Activated CD4-positive, alpha-beta T cell treated with anti-CD3 and anti-CD28 coated beads for 4 hours (primary cell): ENCODE measurements around the gene CCDC71.

Experiments used
- DNase-seq, 2 donors: peaks; one replicate each; pipeline ENCODE4 v3.0.0-alpha.2; 2020

CCDC71 gene

DNA sequence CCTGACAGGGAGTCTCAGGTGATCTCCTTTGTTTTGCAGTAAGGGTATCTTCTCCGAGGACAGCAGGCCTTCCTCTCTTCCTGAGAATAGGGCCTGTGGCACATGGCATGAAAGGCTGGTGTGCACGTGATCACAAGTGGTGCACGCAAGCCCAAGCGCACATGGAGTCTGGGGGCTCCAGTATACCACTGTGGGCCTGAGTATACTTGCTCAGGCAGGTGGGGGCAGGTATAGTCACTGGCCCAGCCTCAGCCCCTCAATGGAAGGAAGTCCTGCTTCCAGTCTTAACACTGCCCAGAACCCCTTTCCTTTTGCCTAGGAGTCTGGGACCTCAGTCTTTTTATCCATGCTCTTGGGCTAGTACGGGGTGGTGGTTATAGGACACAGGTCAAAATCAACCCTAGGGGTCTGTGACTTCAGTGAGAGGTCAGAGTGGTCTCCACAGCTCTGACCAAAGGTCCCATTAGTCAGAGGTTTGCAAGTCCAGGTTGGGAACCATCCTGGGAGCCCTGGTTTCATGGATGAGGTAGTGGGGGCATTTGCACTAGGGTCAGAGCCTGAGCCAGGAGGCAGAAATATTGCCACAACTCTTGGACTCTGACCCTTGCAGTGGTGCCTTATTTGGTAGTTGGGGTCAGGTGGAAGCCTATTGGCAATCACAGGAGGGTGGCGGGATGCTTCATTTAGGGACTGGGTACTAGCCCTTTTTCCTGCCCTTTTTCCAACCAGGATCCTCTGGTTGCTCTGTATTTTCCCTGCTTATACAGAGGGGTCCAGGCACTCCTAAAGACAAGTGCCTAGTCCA lies 823 bp upstream of the CCDC71 start:
- no peak for DNase-seq

DNA sequence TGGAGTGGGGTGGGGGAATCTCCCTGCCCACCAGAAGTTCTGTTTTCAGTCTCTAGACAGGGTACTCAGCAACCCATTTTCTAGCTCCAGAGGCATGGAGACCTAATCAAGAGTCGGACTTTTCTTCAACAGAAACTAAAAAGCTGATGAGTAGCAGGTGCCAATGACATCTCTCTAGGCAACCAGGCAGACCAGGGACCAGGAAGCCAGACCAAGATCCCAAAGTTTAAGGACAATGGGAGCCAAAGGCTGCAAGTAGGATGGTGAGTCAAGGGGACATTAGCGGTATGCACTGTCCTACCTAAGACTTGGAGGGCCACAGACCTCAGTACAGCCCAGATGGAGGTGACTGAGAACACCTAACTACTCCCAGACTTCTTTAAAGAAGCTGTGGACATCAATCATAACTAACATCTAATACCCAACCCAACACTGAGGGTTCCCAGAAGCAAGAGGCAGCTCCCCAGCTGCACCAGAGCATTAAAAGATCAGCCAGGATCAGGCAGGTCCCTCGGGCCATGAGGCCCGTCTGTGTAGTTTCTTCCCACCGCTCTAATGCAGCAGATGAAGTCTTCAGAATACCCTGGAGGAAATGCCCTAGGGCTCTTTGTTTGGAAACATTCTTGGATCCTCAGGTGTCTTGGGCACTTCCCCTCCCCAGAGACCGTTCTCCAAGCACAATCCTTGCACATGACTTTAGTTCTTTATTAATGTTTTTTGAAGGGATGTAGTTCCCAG lies 979 bp downstream of the CCDC71 start:
- DNase-seq, result no peak

DNA sequence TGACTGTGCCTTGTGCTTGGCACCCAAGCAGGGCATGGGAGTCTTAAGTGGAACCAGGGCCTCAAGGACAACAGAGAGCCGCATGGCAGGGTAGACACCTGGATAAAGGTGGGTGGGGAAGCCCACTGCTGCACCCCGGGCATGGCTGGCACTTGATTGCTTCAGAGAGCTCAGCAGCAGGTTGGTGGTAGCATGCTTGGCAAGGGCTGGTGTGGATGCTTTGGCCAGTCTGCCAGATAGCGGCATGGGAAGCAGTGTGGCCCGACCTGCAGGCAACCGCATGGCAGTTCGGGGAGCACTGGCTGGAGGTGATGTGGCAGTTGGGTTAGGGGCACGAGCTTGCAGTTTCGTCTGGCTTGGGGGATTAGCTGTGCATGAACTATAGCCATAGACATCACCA lies 2.5 kb downstream of the CCDC71 start:
- no peak for DNase-seq

DNA sequence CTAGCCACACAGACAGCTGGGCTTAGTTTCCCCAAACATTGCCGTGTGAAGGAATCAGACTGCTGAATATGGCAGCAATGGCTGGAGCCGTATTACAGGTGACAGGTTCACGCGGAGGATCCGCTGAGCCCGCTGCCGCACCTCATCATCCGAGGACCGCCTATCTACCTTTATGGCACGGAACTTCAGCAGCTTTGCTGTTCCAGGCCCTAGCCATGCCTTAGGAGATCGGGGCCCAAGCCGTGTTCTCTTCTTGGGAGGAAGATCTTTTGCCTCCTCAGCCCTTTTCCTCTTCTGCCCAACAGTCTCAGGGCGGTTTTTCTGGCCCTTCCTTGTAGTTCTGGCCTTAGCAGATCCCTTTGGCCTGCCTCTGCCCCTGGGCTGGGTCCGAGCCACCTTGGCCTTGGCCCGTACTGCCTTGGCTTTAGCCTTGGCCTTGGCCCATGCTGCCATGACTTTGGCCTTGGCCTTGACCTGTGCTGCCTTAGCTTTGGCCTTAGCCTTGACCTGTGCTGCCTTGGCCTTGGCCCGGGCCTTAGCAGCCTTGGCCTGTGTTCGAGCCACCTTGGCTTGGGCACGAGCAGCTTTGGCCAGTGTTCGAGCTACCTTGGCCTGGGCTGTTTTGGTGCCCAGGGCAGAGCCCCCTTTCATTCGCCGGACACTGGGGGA lies 3.2 kb downstream of the CCDC71 start:
- DNase-seq, result no peak

DNA sequence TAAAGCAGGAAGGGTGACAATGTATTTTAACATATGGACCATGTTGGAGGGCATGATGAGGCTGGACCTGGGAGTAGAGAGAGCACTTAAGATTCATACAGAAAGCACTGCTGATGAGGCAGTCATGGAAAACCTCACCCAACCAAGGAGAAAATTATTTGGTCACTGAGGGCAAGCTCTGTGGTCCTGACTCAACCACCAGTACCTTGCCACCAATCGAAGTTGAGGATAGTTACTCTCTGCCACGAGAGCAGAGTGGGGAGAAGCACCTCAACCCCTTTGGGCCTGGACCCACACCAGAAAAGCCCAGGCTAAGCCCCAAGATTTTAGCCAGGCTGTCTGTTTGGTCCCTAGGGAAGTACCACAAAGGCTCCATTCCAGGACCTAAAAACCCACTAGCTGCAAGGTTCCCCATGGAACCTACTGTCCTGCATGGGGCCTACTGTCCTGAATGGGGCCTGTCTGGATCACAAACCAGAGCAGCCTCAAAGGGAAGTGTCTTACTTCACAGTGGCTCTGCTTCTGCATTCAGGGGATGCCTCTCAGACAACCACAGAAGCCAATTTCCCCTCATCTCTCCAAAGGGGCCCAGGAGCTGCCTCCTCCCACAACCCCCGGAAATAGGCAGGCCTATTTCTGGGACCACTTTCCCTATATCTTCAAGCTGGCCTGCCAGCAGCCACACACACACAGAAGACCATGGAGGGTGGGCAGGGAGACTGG lies 4.2 kb downstream of the CCDC71 start:
- no peak for DNase-seq

DNA sequence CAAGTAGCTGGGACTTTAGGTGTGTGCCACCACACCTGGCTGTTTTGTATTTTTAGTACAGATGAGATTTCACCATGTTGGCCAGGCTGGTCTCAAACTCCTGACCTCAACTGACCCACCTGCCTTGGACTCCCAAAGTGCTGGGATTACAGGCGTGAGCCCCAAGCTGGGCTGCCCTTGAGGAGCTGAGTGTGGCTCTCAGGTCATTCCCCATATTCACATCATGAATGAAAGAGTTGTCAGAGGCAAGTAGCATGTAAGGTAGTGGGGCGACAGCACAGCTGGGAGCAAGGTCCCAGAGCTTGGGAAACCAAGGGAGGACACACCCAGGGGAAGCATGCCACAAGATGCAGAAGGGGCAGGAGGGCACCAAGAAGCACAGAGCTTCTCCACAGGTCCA lies 4.9 kb downstream of the CCDC71 start:
- no peak for DNase-seq

DNA sequence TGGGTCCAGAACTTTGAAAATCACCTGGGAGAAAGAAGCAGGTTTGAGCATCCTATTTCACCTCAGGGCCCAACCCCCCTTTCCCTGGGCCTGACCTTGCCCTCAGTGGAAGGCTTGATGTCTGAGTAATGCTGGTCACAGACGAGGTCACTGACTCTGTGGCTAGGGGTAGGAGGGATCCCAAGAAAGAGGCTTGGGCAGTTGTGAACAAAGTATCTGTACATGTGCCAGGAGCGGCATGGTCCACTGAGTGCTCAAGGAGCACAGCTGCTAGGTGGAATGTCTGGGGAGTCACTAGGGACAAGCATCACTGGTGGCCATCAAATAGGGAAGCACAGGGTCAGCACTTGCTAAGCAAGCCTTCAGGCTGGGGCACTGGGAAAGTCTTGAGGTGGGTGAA lies 7.3 kb downstream of the CCDC71 start:
- DNase-seq, result no peak

DNA sequence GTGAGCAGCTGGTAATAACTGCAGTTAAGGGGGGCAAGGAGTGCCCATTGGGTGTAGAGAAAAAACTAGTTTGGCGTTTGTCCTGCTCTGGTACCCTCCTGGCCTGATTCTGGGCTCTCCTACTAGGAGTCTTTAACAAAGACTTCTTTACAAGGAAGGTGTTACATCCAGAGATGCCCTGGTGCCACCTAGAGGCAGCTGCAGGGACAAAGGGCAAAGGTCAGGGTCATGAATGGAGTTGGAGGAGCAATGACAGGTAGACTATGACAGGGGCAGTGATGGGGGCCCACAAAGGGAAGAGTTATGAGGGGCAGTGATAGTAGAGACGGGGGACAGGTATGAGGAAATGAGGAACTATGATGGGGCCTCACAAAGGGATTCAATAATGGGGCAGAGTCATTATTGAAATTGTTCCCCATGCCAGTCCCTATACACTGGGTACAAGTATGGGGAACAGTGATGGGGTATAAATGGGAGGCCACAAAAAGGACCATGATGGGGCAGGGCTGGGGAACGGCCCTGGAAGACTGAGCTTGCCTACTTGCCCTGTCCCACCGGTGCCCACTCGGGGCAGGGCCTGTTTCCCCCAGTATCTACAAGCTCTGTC lies 7.9 kb downstream of the CCDC71 start:
- peak; percentile 51 to 66 for DNase-seq

DNA sequence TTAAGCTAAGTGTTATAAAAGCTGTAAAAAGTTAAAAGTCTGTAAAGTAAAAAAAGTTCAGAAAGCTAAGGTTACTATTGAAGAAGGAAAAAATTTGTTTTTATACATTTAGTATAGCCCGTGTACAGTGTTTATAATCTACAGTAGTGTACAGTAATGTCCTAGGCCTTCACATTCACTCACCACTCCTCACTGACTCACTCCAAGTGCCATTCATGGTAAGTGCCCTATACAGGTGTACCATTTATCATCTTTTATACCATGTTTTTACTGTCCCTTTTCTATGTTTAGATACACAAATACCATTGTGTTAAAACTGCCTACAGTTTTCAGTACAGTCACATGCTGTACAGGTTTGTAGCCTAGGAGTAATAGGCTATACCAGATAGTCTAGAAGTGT lies 8.8 kb downstream of the CCDC71 start:
- DNase-seq, result no peak

DNA sequence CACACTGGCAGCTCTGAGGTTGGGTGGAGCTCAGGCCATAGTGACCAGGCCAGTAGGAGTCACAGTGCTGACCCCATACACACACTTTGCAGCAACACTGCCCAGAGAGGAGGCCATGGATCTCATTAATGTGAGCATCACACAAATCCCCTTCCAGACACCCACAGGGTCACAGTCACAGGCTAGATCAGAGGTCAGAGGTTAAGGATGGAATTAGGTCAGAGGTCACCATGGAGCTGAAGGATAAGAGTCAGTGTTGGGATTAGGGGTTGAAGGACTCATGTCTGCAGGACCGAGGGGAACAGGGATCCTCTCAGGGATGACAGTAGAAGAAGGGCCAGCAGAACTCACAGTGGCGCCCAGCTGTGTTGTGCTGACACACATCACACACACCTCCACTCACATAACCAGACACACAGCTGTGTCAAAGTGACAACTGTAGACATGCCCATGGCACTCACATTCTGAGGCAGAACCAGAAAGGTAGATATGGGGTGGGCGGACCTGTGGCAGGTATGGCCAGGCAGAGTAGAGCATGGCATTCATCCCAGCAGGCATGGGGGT lies 12.7 kb downstream of the CCDC71 start:
- DNase-seq, result no peak

DNA sequence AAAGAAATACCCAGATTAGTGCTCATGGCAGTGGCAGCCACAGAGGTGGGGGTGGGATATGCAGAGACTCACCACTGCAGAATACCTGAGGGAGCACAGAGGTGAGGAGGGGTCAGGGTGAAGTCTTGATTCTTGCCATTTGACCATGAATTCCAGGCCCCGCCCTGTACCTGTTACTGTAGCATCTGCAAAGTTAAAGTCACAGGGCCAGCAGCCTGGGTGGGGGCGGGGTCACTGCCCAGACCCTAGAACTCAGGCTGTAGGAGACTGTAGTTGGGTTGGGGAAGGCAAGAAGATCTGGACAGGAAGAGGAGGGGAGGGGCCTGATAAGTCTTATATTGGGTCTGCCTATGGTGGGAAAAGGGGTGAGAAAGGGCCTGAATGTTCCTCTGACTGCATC lies 14.5 kb downstream of the CCDC71 start:
- DNase-seq, result no peak

DNA sequence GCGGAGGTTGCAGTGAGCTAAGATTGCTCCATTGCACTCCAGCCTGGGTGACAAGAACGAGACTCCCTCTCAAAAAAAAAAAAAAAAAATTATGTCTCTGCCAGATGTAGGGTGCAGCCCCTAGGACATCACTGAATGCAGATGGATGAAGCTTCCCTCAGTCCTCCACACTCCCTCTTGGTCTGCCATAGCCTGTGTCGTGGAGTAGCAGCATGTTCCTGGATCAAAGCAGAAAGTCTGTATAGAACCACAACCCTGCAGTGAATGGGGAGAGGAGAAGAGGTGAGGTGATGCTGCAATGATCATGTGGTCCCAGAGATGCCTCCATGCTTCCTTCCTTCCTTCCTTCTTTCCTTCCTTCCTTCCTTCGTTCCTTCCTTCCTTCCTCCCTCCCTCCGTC lies 18.0 kb downstream of the CCDC71 start:
- DNase-seq, result no peak

DNA sequence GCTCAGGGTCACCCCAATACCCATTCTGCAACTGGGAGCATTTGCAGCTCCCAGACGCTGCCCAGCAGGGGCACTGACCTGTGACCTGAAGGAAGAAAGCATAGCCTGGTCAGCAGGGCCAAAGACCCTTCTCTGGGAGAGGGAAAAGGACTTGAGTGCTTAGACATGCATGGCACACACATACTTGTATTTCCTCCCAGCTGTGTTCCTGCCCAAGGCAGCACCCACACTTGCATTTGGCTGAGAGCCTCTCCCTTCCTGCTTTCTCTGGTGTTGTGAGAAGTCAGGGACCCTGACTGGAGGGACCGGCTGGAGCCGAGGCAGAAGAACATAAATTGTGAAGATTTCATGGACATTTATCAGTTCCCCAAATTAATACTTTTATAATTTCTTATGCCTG lies 26.1 kb downstream of the CCDC71 start:
- no peak for DNase-seq

DNA sequence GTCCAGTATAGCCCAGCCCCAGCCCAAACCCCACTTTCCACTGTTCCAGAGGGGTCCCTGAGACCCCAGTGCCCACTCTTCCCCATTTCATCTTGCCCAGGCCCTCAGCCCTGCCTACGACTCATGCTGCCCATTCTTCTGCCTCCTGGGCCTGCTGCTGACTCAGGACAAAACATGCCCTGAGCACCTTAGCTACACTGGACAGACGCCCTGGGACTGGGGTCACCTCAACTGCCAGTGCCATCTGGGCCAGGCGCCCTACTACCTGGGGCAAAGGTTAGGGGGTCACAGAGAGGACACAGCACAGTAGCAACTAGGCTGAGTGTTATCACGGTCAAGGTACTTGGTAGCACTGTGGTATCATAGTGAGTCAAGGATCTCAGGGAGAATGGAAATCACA lies 30.6 kb downstream of the CCDC71 start:
- DNase-seq, result no peak

DNA sequence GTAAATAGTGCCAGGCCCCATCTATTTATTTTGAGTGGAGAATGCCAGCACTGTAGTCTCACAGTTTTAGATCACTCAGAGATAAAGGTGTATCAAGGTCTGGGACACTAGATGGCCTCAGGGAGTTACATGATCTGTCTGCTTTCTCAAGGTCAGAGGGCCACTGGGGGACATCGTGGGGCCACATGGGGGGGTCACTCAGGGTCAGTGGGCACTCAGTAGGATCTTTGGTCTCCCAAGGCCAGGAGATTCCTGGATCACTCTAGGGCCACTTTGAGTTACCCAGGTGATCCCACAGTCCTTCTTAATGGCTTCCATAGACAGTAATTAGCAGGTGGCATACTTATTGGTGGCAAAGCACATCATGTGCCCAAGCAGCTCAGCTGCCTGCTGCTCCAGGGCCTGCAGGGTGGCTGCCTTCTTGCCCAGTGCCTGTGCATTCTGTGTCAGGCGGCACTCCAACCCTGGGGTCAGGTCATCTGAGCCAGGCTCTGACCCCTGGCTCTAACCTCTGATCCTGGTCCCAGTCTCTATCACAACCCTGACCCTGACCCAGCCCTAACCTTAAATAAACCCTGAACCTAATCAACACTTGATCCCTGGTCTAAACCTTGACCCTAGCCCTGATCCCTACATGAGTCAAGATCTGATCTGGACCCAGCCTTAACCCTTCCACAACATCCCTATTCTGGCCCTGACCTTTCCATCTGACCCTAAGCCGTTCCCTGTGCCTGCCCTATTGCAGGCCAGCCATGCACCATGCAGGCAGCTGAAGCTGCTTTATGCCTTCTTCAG lies 31.5 kb downstream of the CCDC71 start:
- DNase-seq, result no peak

DNA sequence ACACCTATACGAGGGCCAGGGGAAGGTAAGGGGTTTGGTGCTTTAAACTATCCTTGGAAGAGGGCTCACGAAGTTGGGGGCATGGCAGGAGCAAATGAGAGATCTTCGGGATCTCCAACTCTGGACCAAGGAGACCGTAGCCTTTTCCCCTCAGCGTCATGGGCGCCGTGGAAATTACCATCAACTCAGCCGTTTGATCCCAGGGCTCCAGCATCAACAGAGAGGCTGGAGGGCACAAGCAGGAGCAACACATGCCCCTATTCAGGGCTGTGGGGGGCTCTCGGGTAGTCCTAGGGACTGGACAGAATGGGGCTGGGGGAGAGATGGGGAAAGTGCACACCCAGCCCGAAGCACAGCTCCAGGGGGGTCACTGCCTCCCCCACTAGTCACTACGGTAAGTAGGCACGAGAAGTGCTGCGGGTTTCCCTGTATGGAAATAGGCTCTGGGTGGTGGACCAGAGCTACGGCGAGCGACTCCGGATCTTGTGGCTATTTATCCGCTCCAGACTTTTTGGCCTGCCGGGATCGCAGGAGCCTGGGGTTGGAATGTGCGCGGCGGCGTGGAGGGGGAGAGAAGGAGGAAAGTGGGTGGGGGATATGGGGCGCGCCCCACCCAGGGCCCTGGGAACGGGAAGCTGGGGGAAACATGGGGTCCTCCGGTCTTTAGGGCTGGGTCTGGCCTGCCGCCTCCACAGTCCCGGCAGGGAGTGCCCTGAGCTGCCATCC lies 32.7 kb downstream of the CCDC71 start:
- no peak for DNase-seq

DNA sequence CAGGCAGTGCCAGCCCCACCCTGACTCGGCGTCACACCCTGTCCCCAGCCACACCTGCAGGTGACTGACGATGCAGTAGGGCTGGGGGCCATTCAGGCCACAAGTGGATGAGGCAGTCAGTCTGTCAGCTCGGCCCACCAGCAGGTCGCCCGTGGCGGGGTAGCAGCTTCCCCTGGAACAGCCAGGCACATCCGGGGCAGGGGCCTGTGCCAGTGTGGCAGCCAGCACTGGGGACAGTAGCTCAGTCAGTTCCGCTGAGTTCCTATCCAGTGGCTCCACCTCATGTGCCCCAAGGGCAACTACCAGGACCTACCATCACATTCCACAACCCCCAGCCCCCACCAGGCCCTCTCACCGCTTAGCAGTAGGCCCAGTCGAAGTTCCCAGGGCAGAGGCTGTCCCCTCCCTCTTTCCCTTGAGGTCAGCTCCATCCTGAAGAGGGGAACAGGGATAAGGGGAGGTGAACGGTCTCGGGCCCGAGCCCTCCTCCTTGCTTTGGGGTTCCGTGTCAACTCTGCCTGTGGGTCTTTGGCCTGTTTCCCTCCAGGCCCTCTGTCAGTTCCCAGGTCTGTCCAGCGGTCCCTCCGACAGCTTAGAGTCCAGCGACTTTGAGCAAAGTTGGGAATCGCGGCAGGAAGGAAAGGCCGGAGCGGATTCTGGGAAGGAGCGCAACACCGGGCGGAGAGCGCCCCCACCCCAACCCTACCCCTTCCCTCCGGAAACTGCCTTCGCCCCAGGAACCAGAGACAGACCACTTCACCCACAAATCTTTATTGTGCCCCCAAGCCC lies 33.5 kb downstream of the CCDC71 start, which contains the start of gene LAMB2:
LAMB2 (minus strand) TSS at position 614 of the 789 bp plus-strand sequence; CDS start at position 431, 183 bp downstream.
- DNase-seq, result no peak

DNA sequence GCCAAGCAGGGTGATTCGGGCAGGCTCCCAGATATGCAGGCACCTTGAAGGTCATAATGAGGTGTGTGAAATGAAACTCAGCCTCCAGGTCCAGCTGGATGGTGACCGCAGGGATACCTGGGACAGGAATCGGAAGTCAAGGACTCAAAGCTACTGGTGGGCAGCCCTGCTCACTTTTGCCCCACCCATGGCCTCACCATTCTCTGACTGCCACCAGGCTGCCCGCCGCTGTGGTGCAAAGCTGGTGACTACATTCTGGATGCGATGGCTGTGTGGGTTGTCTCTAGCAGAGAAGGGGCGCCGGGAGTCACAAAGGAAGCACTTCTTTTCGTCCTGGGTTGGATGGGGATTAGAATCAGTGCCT lies 34.1 kb downstream of the CCDC71 start:
- DNase-seq, result no peak

DNA sequence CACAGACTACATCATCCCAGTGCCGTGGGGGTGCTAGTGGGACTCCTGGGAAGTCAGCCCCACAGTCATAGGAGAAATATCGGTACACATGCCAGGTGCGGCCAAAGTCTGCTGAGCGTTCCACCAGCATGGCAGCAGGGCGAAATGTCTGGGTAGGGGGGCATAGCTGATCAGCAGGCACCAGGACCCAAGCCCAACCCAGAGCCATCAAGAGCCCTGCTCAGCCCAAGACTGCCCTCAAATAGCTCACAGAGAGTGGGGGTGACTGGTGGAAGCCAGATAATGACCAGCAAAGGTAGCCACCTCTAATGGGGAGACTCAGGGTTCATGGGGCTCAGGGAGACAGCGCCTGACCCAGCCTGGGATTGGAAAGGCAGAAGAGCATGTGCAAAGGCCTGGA lies 34.6 kb downstream of the CCDC71 start:
- DNase-seq, result no peak

DNA sequence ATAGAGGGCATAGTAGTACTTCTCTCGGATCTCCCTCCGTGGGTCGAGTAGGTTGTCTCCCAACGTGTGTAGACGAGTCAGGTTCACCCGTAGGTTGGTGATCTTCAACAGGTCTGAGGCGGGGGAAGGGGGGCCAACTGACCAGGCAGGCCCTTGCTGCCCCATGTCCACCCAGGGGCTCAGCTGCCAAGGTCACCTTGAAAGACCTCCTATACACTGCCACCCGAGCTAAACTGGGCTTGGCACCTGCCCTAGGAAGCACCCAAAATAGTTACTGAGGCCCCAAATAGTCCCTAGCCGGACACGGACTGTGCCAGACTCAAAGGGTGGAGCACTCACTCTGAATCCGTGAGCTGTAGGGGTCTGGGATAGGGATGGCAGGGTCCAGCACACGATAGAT lies 35.1 kb downstream of the CCDC71 start:
- DNase-seq, result no peak
